H9 (cell line): ENCODE measurements around the gene FOXD2. TPM values are rescaled to one million over a fixed set of nuclear protein-coding genes. Genes with fewer than 3 reads are reported as not detected.

Source experiments
- DNase-seq: peaks from one replicate; pipeline ENCODE4 v3.0.0-alpha.2; 2017
- H2AFZ ChIP-seq: one replicate; pipeline ENCODE4 v1.6.1; 2013; ENCODE audit warnings: mild to moderate bottlenecking, low read length, control low read depth, moderate library complexity
- H2AK5ac ChIP-seq: 2 replicates; pipeline ENCODE4 v1.6.1; 2013; ENCODE audit warnings: low read length, control low read depth, mixed read lengths; ENCODE audit not compliant: insufficient read length
- H2BK120ac ChIP-seq: one replicate; pipeline ENCODE4 v1.6.1; 2013; ENCODE audit warnings: low read depth, mild to moderate bottlenecking, low read length, control low read depth, inconsistent platforms; ENCODE audit not compliant: poor library complexity, severe bottlenecking
- H2BK12ac ChIP-seq: 2 replicates; pipeline ENCODE4 v1.6.1; 2013; ENCODE audit warnings: low read length, control low read depth, mixed read lengths, low read depth; ENCODE audit not compliant: insufficient read length
- H2BK15ac ChIP-seq: 2 replicates; pipeline ENCODE4 v1.6.1; 2013; ENCODE audit warnings: low read depth, low read length, control low read depth
- H2BK20ac ChIP-seq: one replicate; pipeline ENCODE4 v1.6.1; 2013; ENCODE audit warnings: low read depth, mild to moderate bottlenecking, low read length, control low read depth, inconsistent platforms; ENCODE audit not compliant: poor library complexity, severe bottlenecking
- H2BK5ac ChIP-seq: 2 replicates; pipeline ENCODE4 v1.6.1; 2013; ENCODE audit warnings: low read length, control low read depth, mixed read lengths; ENCODE audit not compliant: insufficient read length
- H3K14ac ChIP-seq: 2 replicates; pipeline ENCODE4 v1.6.1; 2013; ENCODE audit warnings: low read length, control low read depth; ENCODE audit not compliant: insufficient read depth
- H3K18ac ChIP-seq: 2 replicates; pipeline ENCODE4 v1.6.1; 2013; ENCODE audit warnings: low read depth, mild to moderate bottlenecking, mixed read lengths, low read length, control low read depth; ENCODE audit not compliant: insufficient read length
- H3K23ac ChIP-seq: 2 replicates; pipeline ENCODE4 v1.6.1; 2013; ENCODE audit warnings: low read length, control low read depth, mixed read lengths, low read depth; ENCODE audit not compliant: insufficient read length
- H3K23me2 ChIP-seq: 2 replicates; pipeline ENCODE4 v1.6.1; 2013; ENCODE audit warnings: low read depth, mild to moderate bottlenecking, mixed read lengths, low read length, control low read depth; ENCODE audit not compliant: insufficient read length, poor library complexity, severe bottlenecking
- H3K27ac ChIP-seq: 2 replicates; pipeline ENCODE4 v1.5.1; 2013; ENCODE audit warnings: low read length, control low read depth, mixed read lengths, low read depth; ENCODE audit not compliant: insufficient read length
- H3K27me3 ChIP-seq: 2 replicates; pipeline ENCODE4 v1.6.1; 2013; ENCODE audit warnings: low read length, control low read depth, inconsistent platforms; ENCODE audit not compliant: insufficient read depth
- H3K4ac ChIP-seq: 2 replicates; pipeline ENCODE4 v1.6.1; 2013; ENCODE audit warnings: low read depth, mild to moderate bottlenecking, control low read depth, inconsistent platforms, low read length, moderate library complexity
- H3K4me1 ChIP-seq: 2 replicates; pipeline ENCODE4 v1.6.1; 2013; ENCODE audit warnings: low read length, control low read depth, inconsistent platforms; ENCODE audit not compliant: insufficient read depth
- H3K4me2 ChIP-seq: 2 replicates; pipeline ENCODE4 v1.6.1; 2013; ENCODE audit warnings: low read length, control low read depth, mixed read lengths; ENCODE audit not compliant: insufficient read length, insufficient read depth
- H3K56ac ChIP-seq: 2 replicates; pipeline ENCODE4 v1.6.1; 2013; ENCODE audit warnings: low read depth, mild to moderate bottlenecking, mixed read lengths, low read length, control low read depth; ENCODE audit not compliant: insufficient read length
- H3K79me1 ChIP-seq: 2 replicates; pipeline ENCODE4 v1.6.1; 2013; ENCODE audit warnings: low read depth, mild to moderate bottlenecking, moderate library complexity, low read length, control low read depth, inconsistent platforms; ENCODE audit not compliant: insufficient read depth, poor library complexity, severe bottlenecking
- H3K79me2 ChIP-seq: 2 replicates; pipeline ENCODE4 v1.6.1; 2013; ENCODE audit warnings: low read length, control low read depth, inconsistent platforms; ENCODE audit not compliant: insufficient read depth
- H3K9ac ChIP-seq: 2 replicates; pipeline ENCODE4 v1.6.1; 2013; ENCODE audit warnings: low read length, control low read depth, mixed read lengths; ENCODE audit not compliant: insufficient read length; ENCODE audit errors: extremely low read depth
- H3K9me3 ChIP-seq: one replicate; pipeline ENCODE4 v1.6.1; 2013; ENCODE audit warnings: low read depth, low read length, inconsistent platforms; ENCODE audit not compliant: control insufficient read depth
- H3T11ph ChIP-seq: one replicate; pipeline ENCODE4 v1.6.1; 2013; ENCODE audit warnings: mild to moderate bottlenecking, low read length, control low read depth, inconsistent platforms
- H4K20me1 ChIP-seq: one replicate; pipeline ENCODE4 v1.6.1; 2013; ENCODE audit not compliant: control insufficient read depth, insufficient read length, insufficient read depth
- H4K5ac ChIP-seq: 2 replicates; pipeline ENCODE4 v1.6.1; 2013; ENCODE audit warnings: low read depth, mild to moderate bottlenecking, mixed read lengths, low read length, control low read depth; ENCODE audit not compliant: insufficient read length
- H4K8ac ChIP-seq: replicated peaks from 2 replicates; pipeline ENCODE4 v1.6.1; 2013; ENCODE audit warnings: low read length, control low read depth, mixed read lengths, low read depth; ENCODE audit not compliant: insufficient read length
- H4K91ac ChIP-seq: 2 replicates; pipeline ENCODE4 v1.6.1; 2013; ENCODE audit warnings: low read depth, mild to moderate bottlenecking, moderate library complexity, mixed read lengths, low read length, control low read depth; ENCODE audit not compliant: insufficient read length
- H3K27ac Mint-ChIP-seq, 3 experiments: 2 replicates in 2 of 3; 3 replicates in 1 of 3; pipeline ENCODE4 v1.8.0; 2020 to 2021; ENCODE audit warnings: mixed read lengths in 3 of 3, mild to moderate bottlenecking in 1 of 3, moderate library complexity in 1 of 3
- H3K27me3 Mint-ChIP-seq: 2 replicates; pipeline ENCODE4 v1.8.0; 2021; ENCODE audit warnings: low read depth, mild to moderate bottlenecking, moderate library complexity, mixed read lengths
- H3K36me3 Mint-ChIP-seq, 3 experiments: 2 replicates in 2 of 3; 3 replicates in 1 of 3; pipeline ENCODE4 v1.8.0; 2020 to 2021; ENCODE audit warnings: low read depth in 3 of 3, mixed read lengths in 3 of 3; ENCODE audit not compliant: insufficient read depth in 1 of 3
- H3K4me1 Mint-ChIP-seq, 2 experiments: 2 replicates each; pipeline ENCODE4 v1.8.0; 2020; ENCODE audit warnings: mixed read lengths in 2 of 2
- H3K4me3 Mint-ChIP-seq, 2 experiments: 2 replicates in 1 of 2; 3 replicates in 1 of 2; pipeline ENCODE4 v1.8.0; 2020 to 2021; ENCODE audit warnings: mild to moderate bottlenecking in 2 of 2, mixed read lengths in 2 of 2, moderate library complexity in 1 of 2
- H3K9me3 Mint-ChIP-seq, 2 experiments: 2 replicates in 1 of 2; 3 replicates in 1 of 2; pipeline ENCODE4 v1.8.0; 2020; ENCODE audit warnings: mild to moderate bottlenecking in 2 of 2, mixed read lengths in 2 of 2, moderate library complexity in 1 of 2
- WGBS: extraction: QIAGEN DNeasy Blood & Tissue Kit; methylation state at CpG from one replicate; pipeline ENCODE4 v1.1.7; 2013; ENCODE audit warnings: missing lambda C conversion rate, low lambda C conversion rate, mixed read lengths; ENCODE audit not compliant: insufficient read length; ENCODE audit errors: extremely low coverage; 5-methylcytosine and 5-hydroxymethylcytosine counted together
- total RNA-seq: library from RNA; stranded (reverse); gene quantifications from 2 replicates; pipeline ENCODE4 v1.2.1, GENCODE V29; 2021
- TF ChIP-seq, protein P1 (sequence below): fragments of 200-600 bp; sonication (generic); conservative IDR thresholded peaks from 3 replicates; pipeline ENCODE4 v1.8.0; 2021; ENCODE audit warnings: antibody characterized with exemption, mild to moderate bottlenecking

FOXD2 gene
- total RNA-seq, 1 experiment from 2014 or later = not detected

DNA sequence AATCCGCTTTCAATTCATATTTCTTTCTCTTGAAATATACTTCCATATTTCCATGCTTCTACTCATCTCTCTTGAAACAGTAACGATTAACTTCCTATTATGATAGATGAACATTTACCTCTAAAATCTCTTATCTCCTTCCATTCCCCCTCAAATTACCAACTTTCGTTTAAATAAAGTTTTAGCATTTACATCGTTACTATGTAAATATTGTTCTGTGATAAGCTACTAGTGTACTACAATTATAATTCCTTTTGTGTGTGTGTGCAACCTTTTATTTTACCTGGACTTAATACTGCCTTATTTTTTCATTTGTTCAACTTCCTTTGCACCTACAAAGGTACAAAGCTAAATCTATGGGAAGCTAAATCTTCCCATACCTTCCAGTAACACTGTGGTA, 17.3 kb upstream of the FOXD2 start:
- WGBS = 100% methylated on average over 2 of the region's 4 CpGs
- H2BK15ac ChIP-seq = no peak overlapping the region
- H3K56ac ChIP-seq = no peak overlapping the region
- H4K8ac ChIP-seq = no peak overlapping the region
- H3T11ph ChIP-seq = no peak overlapping the region
- H3K18ac ChIP-seq = no peak overlapping the region
- H2AFZ ChIP-seq = no peak overlapping the region
- no peak overlapping the region for H3K4me2 ChIP-seq
- TF ChIP-seq, protein P1, sequence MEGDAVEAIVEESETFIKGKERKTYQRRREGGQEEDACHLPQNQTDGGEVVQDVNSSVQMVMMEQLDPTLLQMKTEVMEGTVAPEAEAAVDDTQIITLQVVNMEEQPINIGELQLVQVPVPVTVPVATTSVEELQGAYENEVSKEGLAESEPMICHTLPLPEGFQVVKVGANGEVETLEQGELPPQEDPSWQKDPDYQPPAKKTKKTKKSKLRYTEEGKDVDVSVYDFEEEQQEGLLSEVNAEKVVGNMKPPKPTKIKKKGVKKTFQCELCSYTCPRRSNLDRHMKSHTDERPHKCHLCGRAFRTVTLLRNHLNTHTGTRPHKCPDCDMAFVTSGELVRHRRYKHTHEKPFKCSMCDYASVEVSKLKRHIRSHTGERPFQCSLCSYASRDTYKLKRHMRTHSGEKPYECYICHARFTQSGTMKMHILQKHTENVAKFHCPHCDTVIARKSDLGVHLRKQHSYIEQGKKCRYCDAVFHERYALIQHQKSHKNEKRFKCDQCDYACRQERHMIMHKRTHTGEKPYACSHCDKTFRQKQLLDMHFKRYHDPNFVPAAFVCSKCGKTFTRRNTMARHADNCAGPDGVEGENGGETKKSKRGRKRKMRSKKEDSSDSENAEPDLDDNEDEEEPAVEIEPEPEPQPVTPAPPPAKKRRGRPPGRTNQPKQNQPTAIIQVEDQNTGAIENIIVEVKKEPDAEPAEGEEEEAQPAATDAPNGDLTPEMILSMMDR = no peak
- Mint-ChIP-seq H3K27me3 (peaks cover 93% of the 10 kb centered on the region), H3K27ac (no peak overlapping the region), H3K4me1 (peaks cover 14 to 22% of the 10 kb centered on the region in 2 experiments), H3K9me3 (peaks cover 0 to 12% of the 10 kb centered on the region in 2 experiments; a peak in 2 of 5 replicates), H3K4me3 (no peak overlapping the region), H3K36me3 (peaks cover 0 to 5% (median 0%) of the 10 kb centered on the region in 3 experiments; a peak in 1 of 7 replicates)
- H3K9me3 ChIP-seq = no peaks in the 10 kb centered on the region
- H2BK20ac ChIP-seq = no peak overlapping the region
- H3K4ac ChIP-seq = no peak overlapping the region
- no peak overlapping the region for H3K23ac ChIP-seq
- peaks cover 42% of the 10 kb centered on the region for H3K27me3 ChIP-seq
- no peaks in the 10 kb centered on the region for H3K23me2 ChIP-seq
- H3K79me2 ChIP-seq = no peaks in the 10 kb centered on the region
- peaks cover 1% of the 10 kb centered on the region; the same call in 1 of the 2 replicates for H3K4me1 ChIP-seq
- H4K91ac ChIP-seq = no peak overlapping the region
- H4K5ac ChIP-seq = no peak overlapping the region
- no peak overlapping the region for H2AK5ac ChIP-seq
- no peak overlapping the region for H3K9ac ChIP-seq
- H2BK120ac ChIP-seq = no peak overlapping the region
- no peak overlapping the region for H2BK5ac ChIP-seq
- no peaks in the 10 kb centered on the region for H4K20me1 ChIP-seq
- no peak for DNase-seq
- no peak overlapping the region for H3K14ac ChIP-seq
- no peak overlapping the region for H2BK12ac ChIP-seq
- no peaks in the 10 kb centered on the region for H3K79me1 ChIP-seq
- no peak overlapping the region for H3K27ac ChIP-seq
